IPS-18c (cell line): ENCODE results near the gene PMAIP1.
"Not testable (repeated sequence)": the region's sequence is repeated elsewhere in the genome, so short reads cannot be mapped to it uniquely, and the experiment has no call there.

Experiments used
- H3K4me3 ChIP-seq: 2 replicates; pipeline ENCODE4 v1.7.0; 2013; ENCODE audit warnings: low read depth, mild to moderate bottlenecking, low read length, moderate library complexity; ENCODE audit not compliant: insufficient read depth
- H3K9me3 ChIP-seq: one replicate; pipeline ENCODE4 v1.6.1; 2013; ENCODE audit warnings: mild to moderate bottlenecking, low read length, moderate library complexity; ENCODE audit not compliant: control insufficient read depth, insufficient read depth

Gene PMAIP1

DNA sequence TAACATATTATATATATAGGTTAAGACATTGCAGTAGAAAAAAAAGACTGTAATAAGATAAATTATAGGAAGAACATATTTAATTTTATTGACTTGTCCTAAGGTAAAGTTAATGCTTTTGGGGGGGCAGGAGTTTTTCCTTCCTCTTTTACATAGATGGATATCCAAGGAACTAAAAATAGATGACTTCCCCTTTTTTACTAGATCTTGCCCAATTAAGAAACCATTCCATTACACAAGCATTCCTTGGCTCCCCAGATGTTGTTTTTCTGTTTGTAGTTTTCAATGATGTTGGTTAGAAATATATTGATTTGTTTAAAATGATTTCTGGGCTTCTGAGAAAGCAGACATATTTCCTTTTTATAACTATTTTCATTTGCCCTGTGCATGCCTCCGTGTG is 22.4 kb upstream of the PMAIP1 start:
- Histone ChIP-seq H3K4me3 (no peak overlapping the region), H3K9me3 (no peaks in the 10 kb centered on the region)

DNA sequence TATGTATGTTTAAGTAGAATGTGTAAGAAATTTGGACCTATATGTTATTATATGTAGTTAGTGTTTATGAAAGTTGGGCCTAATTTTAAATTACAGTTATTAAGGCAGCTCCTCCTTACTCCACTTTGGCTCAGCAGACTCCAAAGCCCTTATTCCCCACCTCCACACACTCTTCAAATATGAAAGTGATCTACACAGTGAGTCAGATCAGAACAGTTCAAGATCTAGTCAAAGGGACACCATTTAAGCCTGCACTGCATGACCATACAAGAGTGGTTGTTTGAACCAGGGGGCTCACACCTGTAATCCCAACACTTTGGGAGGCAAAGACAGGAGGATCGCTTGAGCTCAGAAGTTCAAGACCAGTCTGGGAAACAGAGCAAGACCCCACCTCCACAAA is 21.2 kb upstream of the PMAIP1 start:
- Histone ChIP-seq H3K4me3 (no peak overlapping the region), H3K9me3 (no peaks in the 10 kb centered on the region)

DNA sequence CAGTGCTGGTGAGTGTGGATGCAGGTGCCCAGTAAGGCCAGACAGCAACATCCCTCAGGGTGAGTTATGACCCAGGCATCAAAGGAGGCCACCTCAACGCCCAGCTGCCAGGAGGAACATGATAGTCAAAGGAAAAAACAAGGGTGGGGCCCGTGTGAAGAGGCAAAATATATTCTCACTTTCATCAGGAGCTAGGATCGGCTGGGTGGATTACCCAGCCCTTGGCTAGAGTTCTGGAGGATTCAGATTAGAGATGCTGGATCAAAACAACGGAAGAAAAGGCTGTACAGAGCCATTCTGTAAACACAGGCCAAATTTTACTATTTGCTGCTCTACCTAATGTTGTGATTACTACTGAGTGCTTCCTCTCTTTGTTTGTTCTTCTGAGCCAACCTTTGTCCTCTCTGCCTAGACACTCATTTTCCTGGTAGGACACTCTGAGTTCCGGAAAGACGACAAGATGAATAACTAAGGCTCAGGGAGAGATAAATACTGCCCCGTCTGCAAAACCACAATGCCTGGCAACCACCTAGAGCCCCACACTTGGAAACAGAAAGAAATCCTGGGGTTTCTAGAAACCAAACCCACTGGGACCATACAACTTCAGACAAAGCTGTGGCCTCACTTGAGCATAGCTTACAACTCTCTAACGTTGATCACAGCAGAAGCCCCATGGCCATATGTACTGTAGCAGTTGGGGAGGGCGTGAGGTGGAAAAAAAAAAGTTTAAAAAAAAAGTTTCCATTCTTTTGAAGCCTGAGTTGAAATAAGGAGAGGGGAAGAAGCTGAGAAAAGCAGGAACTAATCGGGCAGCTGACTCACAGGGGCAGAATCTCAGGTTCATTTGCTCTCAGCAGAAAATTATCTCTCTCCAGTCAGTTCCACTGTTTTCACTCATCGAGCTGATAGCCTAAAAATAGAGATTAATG is 17.8 kb upstream of the PMAIP1 start:
- H3K9me3 ChIP-seq = no peaks in the 10 kb centered on the region
- no peak overlapping the region for H3K4me3 ChIP-seq

DNA sequence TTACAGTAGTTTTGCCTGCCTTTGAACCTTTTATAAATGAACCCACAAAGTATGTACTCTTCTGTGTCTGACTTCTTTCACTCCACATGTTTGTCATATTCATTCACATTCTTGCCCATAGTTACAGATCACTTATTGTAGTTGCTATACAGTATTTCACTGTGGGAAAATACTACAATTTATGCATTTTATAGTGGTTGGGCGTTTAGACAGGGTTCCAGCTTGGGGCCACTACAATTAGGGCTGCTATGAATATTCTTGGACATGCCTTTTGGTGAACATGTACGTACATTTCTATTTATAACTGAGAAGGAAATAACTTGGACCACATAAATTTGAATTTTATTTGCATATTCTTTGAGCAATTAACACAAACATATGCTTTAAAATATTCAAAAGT is 15.4 kb upstream of the PMAIP1 start:
- no peak overlapping the region for H3K4me3 ChIP-seq

DNA sequence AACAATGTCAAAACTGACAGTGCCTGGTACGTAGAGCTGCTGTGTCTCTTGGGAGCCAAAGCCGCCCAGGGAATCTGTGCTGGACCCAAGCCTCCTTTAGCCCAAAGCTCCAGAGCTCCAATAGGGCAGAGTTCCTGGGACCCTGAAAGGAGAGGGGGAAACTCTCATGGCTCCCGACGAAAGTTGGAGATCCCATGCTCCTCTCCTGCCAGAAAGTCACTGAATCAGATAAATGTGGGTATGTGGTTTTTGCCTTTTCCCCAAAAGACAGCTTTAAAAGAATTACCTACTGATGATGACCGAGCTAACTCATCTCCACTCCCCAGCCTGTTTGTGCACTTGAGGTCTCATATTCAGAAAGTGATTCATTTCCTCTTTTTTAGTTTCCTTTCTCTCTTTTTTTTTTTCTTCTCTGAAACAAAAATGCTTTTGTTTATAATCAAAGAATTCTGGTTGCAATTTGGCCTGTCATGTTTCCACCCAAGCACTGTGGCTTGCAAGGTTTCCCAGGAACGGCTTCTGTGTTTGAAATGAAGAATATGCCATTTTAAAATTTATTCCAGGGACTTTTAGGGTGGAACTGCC is 14.1 kb upstream of the PMAIP1 start:
- no peaks in the 10 kb centered on the region for H3K9me3 ChIP-seq
- H3K4me3 ChIP-seq = no peak overlapping the region

More for the DNA sequence above, 15.4 kb upstream of the PMAIP1 start:
- H3K9me3 ChIP-seq = no peaks in the 10 kb centered on the region

DNA sequence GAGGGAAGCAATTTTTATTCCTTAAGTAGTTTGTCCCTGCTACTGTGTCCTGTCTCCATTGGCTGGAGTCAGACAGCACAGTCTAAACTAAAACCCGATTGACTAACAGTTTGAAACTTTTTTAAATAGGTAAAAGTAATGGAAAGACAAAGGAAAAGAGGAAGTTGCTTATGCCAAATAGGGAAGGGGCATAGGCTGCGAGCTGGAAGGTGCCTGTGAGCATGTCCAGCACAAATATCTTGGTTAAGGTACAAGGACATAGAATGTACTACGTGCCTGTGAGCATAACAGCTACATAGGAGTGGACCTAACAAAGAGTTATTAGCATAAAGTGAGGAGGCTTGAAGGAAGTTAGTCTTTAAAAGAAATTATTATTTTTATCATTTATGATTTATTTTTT is 13.4 kb upstream of the PMAIP1 start:
- not testable (repeated sequence) for H3K4me3 ChIP-seq

DNA sequence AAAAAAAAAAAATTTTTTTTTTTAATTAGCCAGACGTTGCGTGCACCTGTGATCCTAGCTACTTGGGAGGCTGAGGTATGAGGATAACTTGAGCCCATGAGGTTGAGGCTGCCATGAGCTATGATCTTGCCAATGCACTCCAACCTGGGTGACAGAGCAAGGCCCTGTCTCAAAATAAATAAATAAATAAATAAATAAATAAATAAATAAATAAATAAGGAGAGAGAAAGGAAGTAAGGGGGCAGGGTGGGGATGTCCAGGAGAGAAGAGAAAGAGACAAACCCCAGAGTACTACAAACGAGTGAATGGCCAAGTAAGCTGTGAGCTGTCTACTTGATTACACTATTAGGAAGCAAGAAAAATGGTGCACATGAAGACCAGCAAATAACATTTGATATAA is 7.7 kb upstream of the PMAIP1 start:
- Histone ChIP-seq H3K4me3 (no peak overlapping the region), H3K9me3 (no peaks in the 10 kb centered on the region)

More for the DNA sequence above, 13.4 kb upstream of the PMAIP1 start:
- not testable (repeated sequence) for H3K9me3 ChIP-seq

DNA sequence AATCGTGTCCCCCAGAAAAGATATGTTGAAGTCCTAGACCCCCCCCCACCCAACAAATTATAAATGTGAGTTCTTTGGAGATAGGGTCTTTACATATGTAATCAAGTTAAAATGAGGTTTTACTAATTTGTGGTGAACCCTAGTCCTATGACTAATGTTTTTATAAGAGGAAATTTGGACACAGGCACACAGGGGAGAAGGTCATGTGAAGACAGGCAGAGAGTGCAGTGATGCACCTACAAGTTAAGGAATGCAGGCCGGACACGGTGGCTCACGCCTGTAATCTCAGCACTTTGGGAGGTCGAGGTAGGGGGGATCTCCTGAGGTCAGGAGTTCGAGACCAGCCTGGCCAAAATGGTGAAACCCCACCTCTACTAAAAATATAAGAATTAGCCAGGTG is 5.8 kb upstream of the PMAIP1 start:
- Histone ChIP-seq H3K9me3 (no peaks in the 10 kb centered on the region), H3K4me3 (no peak overlapping the region)

DNA sequence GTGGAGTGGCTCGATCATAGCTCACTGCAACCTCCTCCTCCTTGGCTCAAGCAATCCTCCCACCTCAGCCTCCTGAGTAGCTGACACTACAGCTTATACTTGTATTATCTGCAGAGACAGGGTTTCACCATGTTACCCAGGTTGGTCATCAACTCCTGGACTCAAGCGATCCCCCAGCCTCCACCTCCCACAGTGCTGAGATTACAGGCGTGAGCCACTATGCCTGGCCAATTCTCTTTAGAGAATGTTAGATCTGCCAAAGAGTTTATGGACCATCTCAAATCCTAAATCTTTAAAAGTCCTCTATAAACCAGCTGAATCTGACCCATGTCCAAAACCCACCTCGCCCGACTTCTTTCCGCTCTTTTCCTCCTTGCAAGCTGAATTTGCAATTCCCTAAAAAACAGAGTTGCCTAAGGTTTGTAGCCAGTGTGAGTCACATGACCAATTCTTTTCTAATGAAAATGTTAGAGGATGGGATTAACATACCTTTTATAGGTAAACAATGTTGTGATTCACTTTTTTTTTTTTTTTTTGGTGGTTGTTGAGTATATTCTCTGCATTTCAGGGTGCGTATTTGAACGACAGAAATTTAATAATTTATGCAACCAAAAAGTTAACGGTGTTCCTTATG is 2.4 kb upstream of the PMAIP1 start:
- Histone ChIP-seq H3K4me3 (peak overlapping the region; percentile 89; the same call in 1 of the 2 replicates), H3K9me3 (no peaks in the 10 kb centered on the region)

DNA sequence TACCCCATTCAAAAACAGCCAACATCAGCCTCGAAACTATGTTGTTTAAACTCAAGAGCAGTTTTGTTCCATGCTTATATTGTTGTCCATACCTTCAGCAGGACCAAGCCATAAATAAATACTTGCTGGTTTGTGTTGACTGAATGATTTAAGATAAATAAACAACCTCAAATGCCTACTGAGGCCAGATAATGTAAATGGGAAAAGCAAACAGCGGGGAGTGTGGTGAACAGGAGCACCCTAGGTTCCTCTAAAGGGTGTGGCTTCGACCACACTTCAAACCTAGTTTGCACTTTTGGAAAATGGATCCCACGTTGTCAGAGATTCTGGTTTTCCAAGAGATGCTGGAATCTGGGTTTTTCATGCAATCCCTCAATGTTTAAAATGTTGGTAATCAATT is 1.7 kb upstream of the PMAIP1 start:
- peak overlapping the region; percentile 89; the same call in 1 of the 2 replicates for H3K4me3 ChIP-seq
- no peaks in the 10 kb centered on the region for H3K9me3 ChIP-seq

DNA sequence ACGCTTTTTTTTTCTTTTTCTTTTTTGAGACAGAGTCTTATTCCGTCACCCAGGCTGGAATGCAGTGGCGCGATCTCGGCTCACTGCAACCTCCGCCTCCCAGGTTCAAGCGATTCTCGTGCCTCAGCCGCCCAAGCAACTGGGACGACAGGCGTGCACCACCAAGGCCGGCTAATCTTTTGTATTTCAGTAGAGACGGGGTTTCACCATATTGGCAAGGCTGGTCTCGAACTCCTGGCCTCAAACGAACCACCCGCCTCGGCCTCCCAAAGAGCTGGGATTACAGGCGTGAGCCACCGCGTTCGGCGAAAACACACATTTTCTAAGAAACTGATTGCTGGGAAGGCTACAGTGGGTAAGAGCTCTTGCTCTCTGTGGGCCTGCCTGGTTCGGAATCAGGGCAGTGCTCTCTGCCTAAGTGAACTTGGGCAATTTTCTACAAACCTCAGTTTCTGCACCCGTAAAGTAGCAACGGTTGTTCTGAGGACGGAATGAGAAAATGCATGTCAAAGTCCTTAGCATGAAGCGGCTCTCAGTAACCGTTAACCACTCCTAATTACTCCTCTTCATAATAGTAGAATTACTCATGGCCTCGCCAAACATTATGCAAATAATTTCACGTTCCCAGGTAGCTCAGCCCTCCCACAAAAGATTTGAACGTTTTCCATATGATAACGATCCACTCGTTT is 1.0 kb upstream of the PMAIP1 start:
- Histone ChIP-seq H3K9me3 (no peaks in the 10 kb centered on the region), H3K4me3 (peak overlapping the region; percentile 89)

DNA sequence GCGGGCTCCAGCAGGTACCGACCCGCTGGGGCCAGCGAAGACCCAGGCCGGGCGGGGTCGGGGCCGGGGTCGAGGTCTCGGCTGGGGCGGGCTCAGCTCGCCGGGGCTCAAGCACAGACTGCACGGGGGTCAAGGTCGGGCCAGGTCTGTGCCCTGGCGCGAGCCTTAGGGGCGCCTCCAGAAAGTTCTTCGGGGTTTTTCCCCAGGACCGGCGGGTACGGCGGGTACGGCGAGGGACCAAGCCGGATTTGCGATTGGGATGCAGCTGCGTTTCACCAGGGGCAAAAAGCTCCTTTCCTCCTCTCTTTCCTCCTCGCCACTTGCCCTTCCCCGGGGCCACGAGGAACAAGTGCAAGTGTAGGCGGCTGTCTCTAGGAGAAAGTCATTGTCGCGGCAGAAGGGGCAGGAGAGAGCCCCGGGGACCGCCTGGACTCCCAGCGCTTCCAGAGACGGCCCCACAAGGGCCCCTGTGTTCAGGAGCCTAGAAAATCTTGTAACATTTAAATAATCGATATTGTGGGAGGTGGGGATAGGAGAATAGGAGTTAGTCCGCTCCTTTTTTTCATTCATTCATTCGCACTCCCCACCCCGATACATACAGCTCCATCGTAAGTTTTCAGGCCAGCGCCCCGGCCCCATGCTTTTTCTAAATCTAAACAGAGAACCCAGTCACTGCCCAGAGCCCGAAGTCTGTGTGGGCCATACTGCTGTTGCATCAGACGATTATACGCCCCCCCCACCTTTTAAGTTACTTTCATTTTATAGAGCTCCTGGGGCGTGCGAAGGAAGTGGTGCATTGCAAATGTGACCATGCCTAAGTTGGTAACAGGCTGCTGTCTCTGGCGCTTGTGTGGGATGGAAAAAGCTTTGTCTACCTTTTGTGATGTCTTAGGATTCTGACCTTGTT is 679 bp downstream of the PMAIP1 start:
- Histone ChIP-seq H3K4me3 (peak overlapping the region; percentile 89), H3K9me3 (no peaks in the 10 kb centered on the region)

DNA sequence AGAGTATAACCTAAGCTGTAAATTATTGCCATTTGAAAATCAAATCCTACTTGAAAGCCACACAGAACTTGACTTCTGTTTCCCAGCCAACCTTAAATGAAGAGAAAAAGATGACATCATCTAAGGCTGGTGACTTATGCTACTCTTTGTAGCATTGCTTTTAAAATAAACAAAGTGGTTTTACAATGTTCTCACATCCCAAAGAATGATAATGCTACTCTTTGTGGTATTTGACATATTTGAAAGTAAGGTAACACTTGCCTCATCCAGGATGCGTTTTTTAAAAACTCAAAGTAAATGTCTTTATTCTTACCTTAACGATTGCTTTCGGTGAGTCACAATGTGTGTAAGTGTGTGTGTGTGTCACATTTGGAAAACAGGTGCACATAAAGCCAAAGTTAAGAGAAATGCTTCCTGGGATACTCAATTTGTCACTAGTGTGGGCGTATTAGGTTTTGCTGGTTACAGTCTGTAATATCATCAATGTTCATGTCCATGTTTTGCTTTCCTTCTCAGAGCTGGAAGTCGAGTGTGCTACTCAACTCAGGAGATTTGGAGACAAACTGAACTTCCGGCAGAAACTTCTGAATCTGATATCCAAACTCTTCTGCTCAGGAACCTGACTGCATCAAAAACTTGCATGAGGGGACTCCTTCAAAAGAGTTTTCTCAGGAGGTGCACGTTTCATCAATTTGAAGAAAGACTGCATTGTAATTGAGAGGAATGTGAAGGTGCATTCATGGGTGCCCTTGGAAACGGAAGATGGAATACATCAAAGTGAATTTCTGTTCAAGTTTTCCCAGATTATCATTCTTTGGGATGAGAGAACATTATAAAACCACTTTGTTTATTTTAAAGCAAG is 2.6 kb downstream of the PMAIP1 start:
- H3K4me3 ChIP-seq = peak overlapping the region; percentile 5; the same call in 1 of the 2 replicates
- H3K9me3 ChIP-seq = no peaks in the 10 kb centered on the region

DNA sequence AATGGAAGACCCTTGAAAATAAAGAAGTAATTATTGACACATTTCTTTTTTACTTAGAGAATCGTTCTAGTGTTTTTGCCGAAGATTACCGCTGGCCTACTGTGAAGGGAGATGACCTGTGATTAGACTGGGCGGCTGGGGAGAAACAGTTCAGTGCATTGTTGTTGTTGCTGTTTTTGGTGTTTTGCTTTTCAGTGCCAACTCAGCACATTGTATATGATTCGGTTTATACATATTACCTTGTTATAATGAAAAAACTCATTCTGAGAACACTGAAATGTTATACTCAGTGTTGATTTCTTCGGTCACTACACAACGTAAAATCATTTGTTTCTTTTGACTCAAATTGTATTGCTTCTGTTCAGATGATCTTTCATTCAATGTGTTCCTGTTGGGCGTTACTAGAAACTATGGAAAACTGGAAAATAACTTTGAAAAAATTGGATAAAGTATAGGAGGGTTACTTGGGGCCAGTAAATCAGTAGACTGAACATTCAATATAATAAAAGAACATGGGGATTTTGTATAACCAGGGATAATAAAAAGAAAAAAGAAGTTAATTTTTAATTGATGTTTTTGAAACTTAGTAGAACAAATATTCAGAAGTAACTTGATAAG is 3.3 kb downstream of the PMAIP1 start:
- H3K4me3 ChIP-seq = peak overlapping the region; percentile 5; the same call in 1 of the 2 replicates
- H3K9me3 ChIP-seq = no peaks in the 10 kb centered on the region

DNA sequence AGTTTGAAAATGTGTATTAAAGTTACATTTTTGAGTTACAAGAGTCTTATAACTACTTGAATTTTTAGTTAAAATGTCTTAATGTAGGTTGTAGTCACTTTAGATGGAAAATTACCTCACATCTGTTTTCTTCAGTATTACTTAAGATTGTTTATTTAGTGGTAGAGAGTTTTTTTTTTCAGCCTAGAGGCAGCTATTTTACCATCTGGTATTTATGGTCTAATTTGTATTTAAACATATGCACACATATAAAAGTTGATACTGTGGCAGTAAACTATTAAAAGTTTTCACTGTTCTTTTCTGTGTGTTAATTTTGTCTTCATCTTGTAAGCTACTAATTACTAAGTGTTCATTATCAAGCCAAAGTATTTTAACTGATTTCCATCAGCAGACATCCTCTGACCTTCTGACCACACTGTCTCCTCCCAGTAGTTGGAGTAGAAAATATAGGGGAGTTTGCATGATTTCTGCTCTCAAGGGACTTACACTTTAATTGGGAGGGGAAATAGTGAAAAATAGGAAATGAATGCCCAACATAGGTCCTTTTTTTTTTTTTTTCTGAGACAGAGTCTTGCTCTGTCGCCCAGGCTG is 4.3 kb downstream of the PMAIP1 start:
- Histone ChIP-seq H3K9me3 (peaks cover 2% of the 10 kb centered on the region), H3K4me3 (no peak overlapping the region)
